Measurements from ENCODE around the gene ARSG.

DNA sequence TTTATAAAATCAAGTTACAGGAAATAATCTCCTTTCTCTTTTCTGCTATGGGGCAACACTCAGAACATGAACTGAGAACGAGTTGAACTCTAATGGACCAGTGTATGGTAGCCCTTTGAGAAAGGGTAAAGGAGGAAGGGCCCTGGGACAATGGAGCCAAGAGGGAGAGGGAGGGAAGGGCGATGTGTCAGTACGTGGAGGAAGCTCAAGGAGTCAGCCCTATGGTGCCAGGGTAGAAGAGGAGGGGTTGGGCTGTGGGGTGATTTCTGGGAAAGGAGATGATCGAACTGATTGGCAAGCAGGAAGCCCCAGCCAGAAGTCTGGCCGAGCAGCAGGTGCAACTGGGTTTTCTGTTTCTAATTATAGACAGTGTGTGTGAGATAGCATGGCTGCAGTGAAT lies 170.3 kb downstream of the ARSG start:
- TF ChIP-seq, protein P1, sequence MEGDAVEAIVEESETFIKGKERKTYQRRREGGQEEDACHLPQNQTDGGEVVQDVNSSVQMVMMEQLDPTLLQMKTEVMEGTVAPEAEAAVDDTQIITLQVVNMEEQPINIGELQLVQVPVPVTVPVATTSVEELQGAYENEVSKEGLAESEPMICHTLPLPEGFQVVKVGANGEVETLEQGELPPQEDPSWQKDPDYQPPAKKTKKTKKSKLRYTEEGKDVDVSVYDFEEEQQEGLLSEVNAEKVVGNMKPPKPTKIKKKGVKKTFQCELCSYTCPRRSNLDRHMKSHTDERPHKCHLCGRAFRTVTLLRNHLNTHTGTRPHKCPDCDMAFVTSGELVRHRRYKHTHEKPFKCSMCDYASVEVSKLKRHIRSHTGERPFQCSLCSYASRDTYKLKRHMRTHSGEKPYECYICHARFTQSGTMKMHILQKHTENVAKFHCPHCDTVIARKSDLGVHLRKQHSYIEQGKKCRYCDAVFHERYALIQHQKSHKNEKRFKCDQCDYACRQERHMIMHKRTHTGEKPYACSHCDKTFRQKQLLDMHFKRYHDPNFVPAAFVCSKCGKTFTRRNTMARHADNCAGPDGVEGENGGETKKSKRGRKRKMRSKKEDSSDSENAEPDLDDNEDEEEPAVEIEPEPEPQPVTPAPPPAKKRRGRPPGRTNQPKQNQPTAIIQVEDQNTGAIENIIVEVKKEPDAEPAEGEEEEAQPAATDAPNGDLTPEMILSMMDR (IDR thresholded peaks at IDR 0.05; ENCODE audit: low read depth, low read length, missing input control): no peak
- no peak for TF ChIP-seq JUND (IDR thresholded peaks at IDR 0.05)
- TF ChIP-seq, protein P2, sequence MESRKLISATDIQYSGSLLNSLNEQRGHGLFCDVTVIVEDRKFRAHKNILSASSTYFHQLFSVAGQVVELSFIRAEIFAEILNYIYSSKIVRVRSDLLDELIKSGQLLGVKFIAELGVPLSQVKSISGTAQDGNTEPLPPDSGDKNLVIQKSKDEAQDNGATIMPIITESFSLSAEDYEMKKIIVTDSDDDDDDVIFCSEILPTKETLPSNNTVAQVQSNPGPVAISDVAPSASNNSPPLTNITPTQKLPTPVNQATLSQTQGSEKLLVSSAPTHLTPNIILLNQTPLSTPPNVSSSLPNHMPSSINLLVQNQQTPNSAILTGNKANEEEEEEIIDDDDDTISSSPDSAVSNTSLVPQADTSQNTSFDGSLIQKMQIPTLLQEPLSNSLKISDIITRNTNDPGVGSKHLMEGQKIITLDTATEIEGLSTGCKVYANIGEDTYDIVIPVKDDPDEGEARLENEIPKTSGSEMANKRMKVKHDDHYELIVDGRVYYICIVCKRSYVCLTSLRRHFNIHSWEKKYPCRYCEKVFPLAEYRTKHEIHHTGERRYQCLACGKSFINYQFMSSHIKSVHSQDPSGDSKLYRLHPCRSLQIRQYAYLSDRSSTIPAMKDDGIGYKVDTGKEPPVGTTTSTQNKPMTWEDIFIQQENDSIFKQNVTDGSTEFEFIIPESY (IDR thresholded peaks at IDR 0.05): no peak
- TF ChIP-seq, protein P3, sequence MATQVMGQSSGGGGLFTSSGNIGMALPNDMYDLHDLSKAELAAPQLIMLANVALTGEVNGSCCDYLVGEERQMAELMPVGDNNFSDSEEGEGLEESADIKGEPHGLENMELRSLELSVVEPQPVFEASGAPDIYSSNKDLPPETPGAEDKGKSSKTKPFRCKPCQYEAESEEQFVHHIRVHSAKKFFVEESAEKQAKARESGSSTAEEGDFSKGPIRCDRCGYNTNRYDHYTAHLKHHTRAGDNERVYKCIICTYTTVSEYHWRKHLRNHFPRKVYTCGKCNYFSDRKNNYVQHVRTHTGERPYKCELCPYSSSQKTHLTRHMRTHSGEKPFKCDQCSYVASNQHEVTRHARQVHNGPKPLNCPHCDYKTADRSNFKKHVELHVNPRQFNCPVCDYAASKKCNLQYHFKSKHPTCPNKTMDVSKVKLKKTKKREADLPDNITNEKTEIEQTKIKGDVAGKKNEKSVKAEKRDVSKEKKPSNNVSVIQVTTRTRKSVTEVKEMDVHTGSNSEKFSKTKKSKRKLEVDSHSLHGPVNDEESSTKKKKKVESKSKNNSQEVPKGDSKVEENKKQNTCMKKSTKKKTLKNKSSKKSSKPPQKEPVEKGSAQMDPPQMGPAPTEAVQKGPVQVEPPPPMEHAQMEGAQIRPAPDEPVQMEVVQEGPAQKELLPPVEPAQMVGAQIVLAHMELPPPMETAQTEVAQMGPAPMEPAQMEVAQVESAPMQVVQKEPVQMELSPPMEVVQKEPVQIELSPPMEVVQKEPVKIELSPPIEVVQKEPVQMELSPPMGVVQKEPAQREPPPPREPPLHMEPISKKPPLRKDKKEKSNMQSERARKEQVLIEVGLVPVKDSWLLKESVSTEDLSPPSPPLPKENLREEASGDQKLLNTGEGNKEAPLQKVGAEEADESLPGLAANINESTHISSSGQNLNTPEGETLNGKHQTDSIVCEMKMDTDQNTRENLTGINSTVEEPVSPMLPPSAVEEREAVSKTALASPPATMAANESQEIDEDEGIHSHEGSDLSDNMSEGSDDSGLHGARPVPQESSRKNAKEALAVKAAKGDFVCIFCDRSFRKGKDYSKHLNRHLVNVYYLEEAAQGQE (IDR thresholded peaks at IDR 0.05): no peak
